Adipocyte (in vitro differentiated cells): ENCODE data around the gene ABAT.

Source experiments
- DNase-seq: peaks from one replicate; pipeline ENCODE4 v3.0.0-alpha.2; 2015; ENCODE audit warnings: low read depth
- H3K27me3 ChIP-seq: replicated peaks from 2 replicates; pipeline ENCODE4 v1.7.0; 2013; ENCODE audit warnings: mild to moderate bottlenecking, low read length, moderate library complexity; ENCODE audit not compliant: control insufficient read depth, insufficient read depth
- H3K36me3 ChIP-seq: 2 replicates; pipeline ENCODE4 v1.7.0; 2013; ENCODE audit warnings: low read length, mild to moderate bottlenecking, moderate library complexity; ENCODE audit not compliant: control insufficient read depth, insufficient read depth, severe bottlenecking
- H3K4me1 ChIP-seq: 2 replicates; pipeline ENCODE4 v1.7.0; 2013; ENCODE audit warnings: mild to moderate bottlenecking, low read length, moderate library complexity; ENCODE audit not compliant: control insufficient read depth, insufficient read depth
- H3K4me3 ChIP-seq: 2 replicates; pipeline ENCODE4 v1.7.0; 2013; ENCODE audit warnings: mild to moderate bottlenecking, low read length, moderate library complexity
- H3K9ac ChIP-seq: 2 replicates; pipeline ENCODE4 v1.7.0; 2013; ENCODE audit warnings: mild to moderate bottlenecking, low read length, moderate library complexity
- H3K9me3 ChIP-seq: 2 replicates; pipeline ENCODE4 v1.7.0; 2013; ENCODE audit warnings: mild to moderate bottlenecking, low read length, moderate library complexity; ENCODE audit not compliant: control insufficient read depth

The ABAT gene

GRCh38 chr16:8655184-8655717 is 19.2 kb upstream of the ABAT start:
- Histone ChIP-seq H3K9me3 (peaks cover 3% of the 10 kb centered on the region), H3K27me3 (no peaks in the 10 kb centered on the region), H3K36me3 (no peaks in the 10 kb centered on the region), H3K9ac (no peak overlapping the region), H3K4me3 (no peak overlapping the region), H3K4me1 (no peaks in the 10 kb centered on the region)
- no peak for DNase-seq

DNA sequence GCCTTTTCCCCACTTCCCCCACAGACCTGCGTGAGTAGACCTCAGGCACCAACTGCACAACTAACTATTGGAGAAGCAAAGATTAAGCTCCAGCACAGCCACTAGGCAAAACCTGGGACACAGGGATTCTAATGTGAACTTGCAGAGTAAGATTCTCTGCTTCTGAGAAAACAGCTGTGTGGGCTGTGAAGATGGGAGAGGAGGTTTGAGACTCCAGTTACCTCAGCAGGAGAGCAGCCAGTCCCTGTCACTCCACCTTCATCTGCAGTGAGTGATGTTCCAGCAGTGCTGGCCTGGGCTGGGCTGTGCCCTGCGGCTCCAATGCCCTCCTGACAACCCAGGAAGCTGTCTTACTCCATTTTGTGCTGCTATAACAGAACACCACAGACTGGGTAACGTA is 18.0 kb upstream of the ABAT start:
- no peak for DNase-seq
- Histone ChIP-seq H3K9me3 (peaks cover 3% of the 10 kb centered on the region), H3K36me3 (no peaks in the 10 kb centered on the region), H3K27me3 (no peaks in the 10 kb centered on the region), H3K9ac (no peak overlapping the region), H3K4me1 (no peaks in the 10 kb centered on the region), H3K4me3 (no peak overlapping the region)

DNA sequence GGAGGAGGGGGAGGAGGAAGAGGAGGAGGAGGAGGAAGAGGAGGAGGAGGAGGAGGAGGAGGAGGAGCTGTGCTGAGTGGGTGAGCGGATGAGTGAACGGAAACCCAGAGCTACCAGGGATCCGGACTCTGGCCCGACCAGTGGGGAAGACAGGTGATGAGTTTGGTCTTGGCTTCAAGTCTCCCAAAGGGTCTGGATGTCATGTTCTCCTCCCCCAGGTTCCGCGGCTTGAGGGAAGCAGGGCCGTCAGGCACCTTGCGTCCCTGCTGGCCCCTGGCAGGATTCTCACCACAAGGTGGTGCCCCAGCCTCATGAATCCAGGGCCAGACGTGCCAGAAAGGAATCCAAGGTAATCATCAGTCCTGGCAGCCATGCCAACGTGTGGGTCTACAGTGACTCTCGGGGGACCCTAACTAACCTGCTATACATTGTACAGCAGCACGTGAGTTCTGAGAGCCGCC is 13.5 kb upstream of the ABAT start:
- no peak overlapping the region for H3K9ac ChIP-seq
- DNase-seq = peak; percentile 77
- no peak overlapping the region for H3K4me3 ChIP-seq
- H3K9me3 ChIP-seq = no peaks in the 10 kb centered on the region
- no peaks in the 10 kb centered on the region for H3K36me3 ChIP-seq
- no peaks in the 10 kb centered on the region for H3K4me1 ChIP-seq
- H3K27me3 ChIP-seq = no peaks in the 10 kb centered on the region

- no peak overlapping the region for H3K4me3 ChIP-seq
- no peak for DNase-seq
- no peaks in the 10 kb centered on the region for H3K4me1 ChIP-seq
- H3K36me3 ChIP-seq = no peaks in the 10 kb centered on the region
- no peak overlapping the region for H3K9ac ChIP-seq
- H3K9me3 ChIP-seq = no peaks in the 10 kb centered on the region
- H3K27me3 ChIP-seq = no peaks in the 10 kb centered on the region
Measured at GRCh38 chr16:8661703-8662102, 12.7 kb upstream of the ABAT start.

- H3K36me3 ChIP-seq = no peaks in the 10 kb centered on the region
- H3K4me1 ChIP-seq = no peaks in the 10 kb centered on the region
- no peak for DNase-seq
- no peak overlapping the region for H3K9ac ChIP-seq
- no peak overlapping the region for H3K4me3 ChIP-seq
- H3K9me3 ChIP-seq = no peaks in the 10 kb centered on the region
- H3K27me3 ChIP-seq = no peaks in the 10 kb centered on the region
Measured at GRCh38 chr16:8663192-8664089, 11.0 kb upstream of the ABAT start.

DNA sequence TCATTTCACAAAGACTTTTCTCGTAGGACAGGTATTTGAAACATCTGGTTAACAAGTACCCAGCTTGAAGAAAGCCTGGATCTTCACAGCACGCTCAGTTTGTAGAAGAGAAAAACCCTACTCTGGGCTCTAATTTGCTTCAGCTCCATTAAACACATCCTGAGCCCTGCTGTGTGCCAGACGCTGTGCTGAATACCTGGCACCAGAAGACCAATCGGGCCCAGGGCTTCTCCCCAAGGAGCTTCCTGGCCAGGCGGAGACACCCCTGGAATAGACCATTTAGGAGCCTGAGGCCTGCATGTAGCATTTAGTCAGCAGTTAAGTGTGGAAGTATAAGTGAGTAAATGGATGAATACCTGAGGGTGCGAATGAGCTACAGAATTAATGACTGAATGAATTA is 8.9 kb upstream of the ABAT start:
- H3K9me3 ChIP-seq = no peaks in the 10 kb centered on the region
- H3K9ac ChIP-seq = no peak overlapping the region
- DNase-seq = no peak
- no peaks in the 10 kb centered on the region for H3K4me1 ChIP-seq
- H3K4me3 ChIP-seq = no peak overlapping the region
- no peaks in the 10 kb centered on the region for H3K36me3 ChIP-seq
- no peaks in the 10 kb centered on the region for H3K27me3 ChIP-seq

- no peaks in the 10 kb centered on the region for H3K4me1 ChIP-seq
Measured at GRCh38 chr16:8667492-8667891, 6.9 kb upstream of the ABAT start.

DNA sequence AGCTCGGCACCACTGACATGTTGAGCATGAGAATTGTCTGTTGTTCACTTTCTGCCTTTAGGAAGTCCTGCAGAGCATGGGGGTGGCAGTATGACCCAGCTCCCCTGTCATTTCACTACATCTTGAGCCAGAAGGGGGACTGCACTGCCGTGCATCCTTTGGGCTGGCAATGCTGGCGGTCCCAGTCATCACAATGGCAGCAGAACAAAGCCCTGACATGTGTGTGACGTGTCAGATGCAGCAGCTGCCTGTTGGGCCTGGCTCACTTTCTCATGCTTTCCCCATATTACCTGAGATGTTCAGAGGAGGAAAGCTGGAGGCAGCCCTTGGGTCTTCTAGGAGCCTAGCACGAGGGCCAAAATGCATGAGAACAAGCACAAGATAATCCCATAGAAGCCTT is 6.3 kb upstream of the ABAT start:
- H3K9ac ChIP-seq = no peak overlapping the region
- no peaks in the 10 kb centered on the region for H3K36me3 ChIP-seq
- H3K4me3 ChIP-seq = no peak overlapping the region
- no peaks in the 10 kb centered on the region for H3K4me1 ChIP-seq
- H3K9me3 ChIP-seq = no peaks in the 10 kb centered on the region
- DNase-seq = no peak
- H3K27me3 ChIP-seq = no peaks in the 10 kb centered on the region

More at GRCh38 chr16:8667492-8667891, 6.9 kb upstream of the ABAT start:
- H3K9ac ChIP-seq = no peak overlapping the region
- DNase-seq = no peak
- no peaks in the 10 kb centered on the region for H3K27me3 ChIP-seq
- H3K36me3 ChIP-seq = no peaks in the 10 kb centered on the region
- no peaks in the 10 kb centered on the region for H3K9me3 ChIP-seq
- H3K4me3 ChIP-seq = no peak overlapping the region

DNA sequence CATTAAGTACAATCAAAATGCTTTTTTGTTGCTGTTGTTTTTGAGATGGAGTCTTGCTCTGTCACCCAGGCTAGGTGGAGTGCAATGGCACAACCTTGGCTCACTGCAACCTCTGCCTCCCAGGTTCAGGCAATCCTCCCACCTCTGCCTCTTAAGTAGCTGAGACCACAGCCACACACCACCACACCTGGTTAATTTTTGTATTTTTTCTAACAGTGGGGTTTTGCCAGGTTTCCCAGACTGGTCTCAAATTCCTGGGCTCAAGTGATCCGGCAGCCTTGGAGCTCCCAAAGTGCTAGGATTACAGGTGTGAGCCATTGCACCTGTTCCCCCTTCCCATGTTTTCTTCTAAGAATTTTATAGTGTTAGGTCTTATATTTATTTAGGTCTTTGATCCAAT is 4.9 kb upstream of the ABAT start:
- Histone ChIP-seq H3K27me3 (no peaks in the 10 kb centered on the region), H3K9me3 (no peaks in the 10 kb centered on the region), H3K4me1 (no peaks in the 10 kb centered on the region), H3K4me3 (no peak overlapping the region), H3K36me3 (no peaks in the 10 kb centered on the region), H3K9ac (no peak overlapping the region)
- DNase-seq = no peak

- Histone ChIP-seq H3K27me3 (no peaks in the 10 kb centered on the region), H3K36me3 (no peaks in the 10 kb centered on the region), H3K9ac (no peak overlapping the region), H3K4me3 (no peak overlapping the region), H3K4me1 (peaks cover 6% of the 10 kb centered on the region), H3K9me3 (no peaks in the 10 kb centered on the region)
- no peak for DNase-seq
Measured at GRCh38 chr16:8670014-8670560, 4.3 kb upstream of the ABAT start.

- H3K9me3 ChIP-seq = no peaks in the 10 kb centered on the region
- no peaks in the 10 kb centered on the region for H3K36me3 ChIP-seq
- H3K27me3 ChIP-seq = no peaks in the 10 kb centered on the region
- peaks cover 25% of the 10 kb centered on the region for H3K4me1 ChIP-seq
- peak overlapping the region; percentile 82 for H3K4me3 ChIP-seq
- H3K9ac ChIP-seq = peak overlapping the region; percentile 63
- no peak for DNase-seq
Measured at GRCh38 chr16:8673611-8674412, 605 bp upstream of the ABAT start.
